Articular chondrocyte of knee joint (primary cell): ENCODE results near the gene PIK3C3. TPM values are rescaled to one million over a fixed set of nuclear protein-coding genes. Genes with fewer than 3 reads are reported as not detected.

Source experiments
- total RNA-seq: library from RNA; depleted of rRNA; stranded (reverse); fragments of >200 nt; gene quantifications from 2 replicates; pipeline ENCODE4 v1.2.3, GENCODE V29; 2012

The PIK3C3 gene
- total RNA-seq = 71.7 and 86.5 TPM in 2 replicates

DNA sequence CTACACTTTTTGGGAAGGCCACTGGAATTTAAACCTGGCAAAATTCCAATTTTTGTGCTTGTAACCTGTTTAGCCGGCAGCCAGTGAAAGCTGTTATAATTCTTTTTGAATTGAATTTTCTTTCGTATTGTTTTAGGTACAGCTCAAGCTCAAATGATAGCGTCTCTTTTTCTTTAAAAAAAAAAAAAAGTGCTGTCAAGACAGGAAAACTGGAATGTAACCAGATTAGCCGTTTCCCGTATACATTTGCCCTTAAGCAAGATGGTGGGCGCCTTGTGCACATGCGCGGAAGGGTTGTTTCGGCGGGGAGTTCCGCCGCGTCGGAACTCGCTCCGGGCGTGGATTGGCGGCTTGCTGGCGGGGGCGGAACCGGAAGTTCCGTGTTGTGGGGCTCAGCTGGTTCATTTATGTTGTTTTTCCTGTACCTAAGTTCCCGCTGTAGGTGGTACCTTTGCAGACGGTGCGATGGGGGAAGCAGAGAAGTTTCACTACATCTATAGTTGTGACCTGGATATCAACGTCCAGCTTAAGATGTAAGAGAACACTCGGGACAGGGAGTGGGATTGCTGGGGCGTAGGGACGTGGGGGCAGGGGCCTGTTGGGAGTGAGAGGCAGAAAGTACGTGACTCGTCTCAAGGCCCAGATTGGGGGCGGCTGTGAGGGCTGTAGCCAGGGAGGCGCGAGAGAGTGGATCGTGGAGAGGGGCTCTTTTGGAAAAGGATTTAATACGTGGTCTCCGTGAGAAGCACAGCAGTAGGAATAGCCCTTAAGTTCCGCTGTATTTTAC is at the start of gene PIK3C3:
TSS of gene PIK3C3 (plus strand) at position 408 of the 787 bp plus-strand sequence. CDS start at position 466, 58 bp downstream.

